GM18517 (cell line): Measurements from ENCODE around the gene FLT1.

ENCODE experiments used
- ATAC-seq: cut with Tn5 transposase; IDR thresholded peaks from one replicate; pipeline ENCODE4 v1.9.1; 2021; ENCODE audit warnings: mild to moderate bottlenecking, moderate library complexity; ENCODE audit not compliant: unreplicated experiment

The FLT1 gene

GRCh38 chr13:28349371-28349770 lies 145.6 kb downstream of the FLT1 start:
- no peak for ATAC-seq

DNA sequence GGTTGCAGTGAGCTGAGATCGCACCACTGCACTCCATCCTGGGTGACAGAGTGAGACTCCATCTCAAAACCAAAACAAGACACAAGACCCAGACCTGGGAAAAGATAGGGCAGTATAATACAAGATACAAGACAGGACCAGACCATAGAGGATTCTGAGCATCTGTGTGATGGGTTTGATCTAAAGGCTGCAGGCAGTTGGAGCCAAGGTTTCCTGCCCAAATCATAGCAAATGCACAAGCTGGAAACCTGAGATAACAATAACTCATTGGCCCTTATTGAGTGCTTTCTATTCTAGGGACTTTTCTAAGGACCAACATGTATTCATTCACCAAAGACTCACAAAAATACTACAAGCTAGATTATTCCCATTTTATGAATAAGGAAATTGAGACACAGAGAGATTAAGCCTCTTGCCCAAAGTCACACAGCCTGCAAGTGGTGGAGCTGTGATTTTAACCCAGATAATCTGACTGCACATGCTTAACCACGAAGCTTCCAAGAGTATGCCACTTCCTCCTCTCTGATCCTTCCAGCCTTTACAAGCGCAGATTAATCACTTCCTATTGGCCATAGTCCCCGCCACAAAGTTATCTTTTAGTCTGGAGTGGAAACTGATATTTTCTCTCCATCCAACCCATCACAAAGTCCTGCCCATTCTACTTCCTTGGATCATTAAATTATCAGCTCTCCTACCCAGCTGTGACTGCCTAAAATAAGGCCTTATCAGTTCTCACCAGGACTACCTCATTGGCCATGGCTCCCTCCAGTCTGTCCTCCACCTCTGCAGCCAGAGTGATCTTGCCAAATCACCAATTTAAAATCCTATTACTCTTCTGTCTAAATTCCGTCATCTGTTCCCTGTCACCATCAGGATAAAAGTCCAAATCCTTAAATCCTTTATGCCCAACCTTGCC lies 147.2 kb downstream of the FLT1 start:
- ATAC-seq = no peak

GRCh38 chr13:28346154-28346553 lies 148.8 kb downstream of the FLT1 start:
- ATAC-seq = no peak

DNA sequence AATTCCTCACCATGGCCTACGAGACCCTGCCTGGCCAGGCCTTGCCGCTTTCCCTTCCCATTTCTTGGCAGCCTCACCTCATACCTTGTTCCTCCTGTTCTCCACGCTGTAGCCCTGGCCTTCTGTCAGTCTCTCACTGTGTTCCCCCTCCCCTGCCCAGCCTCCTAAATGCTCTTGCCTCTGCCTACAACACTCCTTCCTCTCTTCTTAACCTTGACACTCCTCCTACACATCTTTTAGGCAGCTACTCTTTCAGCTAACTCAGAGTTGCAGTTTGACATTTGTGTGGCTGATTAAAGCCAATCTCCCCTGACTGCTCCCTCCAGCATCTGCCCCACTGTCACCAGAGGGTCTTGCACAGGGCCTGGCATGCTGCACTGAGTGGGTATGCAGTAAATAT lies 150.8 kb downstream of the FLT1 start:
- ATAC-seq = no peak

- ATAC-seq = no peak
Observed at GRCh38 chr13:28342251-28342650, 152.7 kb downstream of the FLT1 start.

- ATAC-seq = no peak
Observed at GRCh38 chr13:28340272-28340793, 154.6 kb downstream of the FLT1 start.

DNA sequence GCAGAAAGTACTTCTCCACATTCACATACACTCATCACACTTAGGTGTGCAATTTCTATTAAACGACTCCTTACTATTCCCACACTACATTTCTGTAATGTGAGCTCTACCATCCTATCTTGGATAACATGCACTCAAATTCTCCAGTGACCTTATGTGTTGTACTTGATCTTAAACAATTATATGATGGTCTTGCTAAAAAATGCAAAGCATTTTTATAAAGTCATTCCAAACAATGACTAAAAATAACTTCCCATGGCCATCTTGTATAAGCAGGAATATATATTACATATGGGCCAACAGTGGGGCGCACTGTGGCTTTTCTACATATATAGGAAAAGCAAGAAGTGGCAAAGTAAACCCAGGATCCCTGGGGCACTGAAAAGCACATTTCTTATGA lies 155.5 kb downstream of the FLT1 start:
- no peak for ATAC-seq

DNA sequence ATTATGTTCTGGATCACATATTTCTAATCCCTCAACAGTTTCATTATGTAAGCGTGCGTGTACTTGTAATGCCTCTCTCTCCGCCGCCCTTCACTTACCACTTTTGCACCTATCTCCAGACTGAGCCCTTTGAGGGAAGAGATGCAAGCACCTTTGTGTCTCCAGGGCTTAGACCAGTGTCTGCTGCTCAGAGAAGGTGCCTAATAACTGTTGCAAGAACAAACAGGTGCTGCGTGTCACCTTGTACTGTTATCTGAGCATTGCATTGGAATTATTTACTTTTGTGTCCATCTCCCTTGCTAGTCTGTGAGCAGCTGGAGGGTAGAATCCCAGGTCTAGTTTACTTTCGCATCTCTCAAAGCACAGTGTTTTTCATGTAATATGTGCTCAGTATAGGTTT lies 156.2 kb downstream of the FLT1 start:
- ATAC-seq = no peak

DNA sequence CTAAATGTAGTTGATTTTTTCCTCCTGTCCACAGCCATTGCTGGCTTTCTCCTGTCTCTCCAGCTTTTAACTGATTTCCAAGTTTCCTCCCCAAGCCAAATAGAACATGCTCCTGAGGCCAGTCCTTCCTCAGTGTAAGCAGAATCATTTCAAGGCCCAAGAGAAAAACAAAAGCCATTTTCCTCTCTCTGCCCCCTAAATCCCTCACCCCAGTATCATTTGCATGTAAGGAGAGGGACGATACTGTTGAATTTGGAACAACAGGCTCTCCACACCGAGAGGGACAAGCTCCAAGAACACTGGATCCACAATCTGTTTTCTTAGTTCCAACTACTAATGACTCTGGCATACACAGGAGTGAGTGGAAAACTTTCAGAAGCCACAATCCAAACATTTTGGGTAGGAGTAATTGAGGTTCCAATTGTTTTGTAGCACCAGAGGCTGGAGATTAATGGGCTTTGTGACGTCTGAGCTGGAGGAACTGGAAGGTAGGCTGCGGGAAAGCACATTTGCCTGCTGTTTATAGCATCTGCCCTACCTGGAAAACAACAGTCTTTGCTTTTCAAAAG lies 156.8 kb downstream of the FLT1 start:
- ATAC-seq = no peak

DNA sequence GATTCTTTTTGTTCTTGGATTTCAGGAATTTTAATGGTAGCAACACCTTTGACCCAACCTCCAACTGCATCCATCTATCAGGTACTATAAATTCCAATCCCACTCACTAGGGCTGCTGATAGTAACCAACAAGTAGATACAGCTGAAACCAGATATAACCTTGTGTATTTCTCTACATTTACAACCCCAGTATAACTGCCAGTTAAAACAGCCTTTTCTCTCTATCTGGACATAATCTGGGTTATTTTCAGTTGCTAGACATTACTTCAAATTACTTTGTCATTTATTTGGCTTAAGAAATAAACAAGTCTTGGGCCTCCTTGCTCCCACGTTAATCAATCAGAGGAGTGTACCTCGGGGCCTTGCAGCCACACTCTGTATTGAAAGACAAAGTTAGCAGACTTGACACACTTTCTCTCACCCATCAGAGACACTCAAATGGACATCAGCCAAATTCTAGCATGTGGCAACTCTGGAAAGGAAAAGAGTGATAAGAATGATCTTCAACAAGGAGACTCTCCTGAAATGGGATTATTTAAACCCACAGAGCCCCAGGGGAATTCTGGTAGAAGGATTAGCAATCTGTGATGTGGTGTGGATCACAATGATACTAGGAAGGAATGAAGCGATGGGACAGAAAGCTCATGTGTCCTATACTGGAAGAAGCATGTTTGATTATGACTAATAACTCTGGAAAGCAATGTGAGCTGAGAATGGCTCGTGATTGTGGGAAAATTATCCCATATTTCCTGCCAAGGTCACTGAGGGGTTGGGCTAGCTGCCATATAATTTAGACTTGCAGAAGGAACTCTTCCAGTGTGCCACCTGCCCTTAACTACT lies 157.5 kb downstream of the FLT1 start:
- no peak for ATAC-seq

- no peak for ATAC-seq
Observed at GRCh38 chr13:28336193-28336657, 158.7 kb downstream of the FLT1 start.

DNA sequence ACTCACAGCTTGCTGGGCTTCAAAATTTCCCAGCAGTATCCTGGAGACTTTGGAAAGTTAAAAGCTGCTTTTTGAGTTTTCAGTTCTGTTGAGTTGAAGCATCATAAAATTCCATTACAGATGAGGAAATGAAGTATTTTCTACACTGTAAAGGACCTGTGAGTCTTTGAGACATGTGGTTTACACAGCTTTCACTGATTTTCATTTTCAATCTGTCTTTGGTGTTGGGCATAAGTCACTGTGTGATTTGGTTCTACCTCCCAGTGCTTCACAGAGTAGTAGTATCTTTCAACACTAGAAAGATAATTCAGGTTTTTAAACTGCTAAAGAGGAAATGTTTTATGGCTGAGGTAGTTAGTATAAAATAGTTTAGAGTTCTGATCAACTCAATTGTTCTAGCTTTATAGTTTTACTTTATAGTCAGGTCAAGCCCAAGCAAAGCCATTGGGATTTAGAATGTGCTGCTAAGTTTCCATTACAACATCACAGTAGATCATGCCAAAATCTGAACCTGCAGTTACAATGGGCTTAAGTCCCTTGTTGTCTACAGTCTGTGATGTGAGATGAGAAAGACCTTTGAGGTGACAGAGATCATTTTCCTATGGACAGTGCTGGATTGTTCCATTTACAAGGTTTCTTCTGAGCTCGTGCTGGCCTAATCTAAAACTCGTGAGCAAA lies 161.6 kb downstream of the FLT1 start:
- no peak for ATAC-seq

- ATAC-seq = no peak
Observed at GRCh38 chr13:28329395-28330158, 165.4 kb downstream of the FLT1 start.

GRCh38 chr13:28328271-28328607 lies 166.7 kb downstream of the FLT1 start:
- no peak for ATAC-seq

GRCh38 chr13:28327373-28328270 lies 167.3 kb downstream of the FLT1 start:
- ATAC-seq = no peak

GRCh38 chr13:28326056-28326455 lies 168.9 kb downstream of the FLT1 start:
- ATAC-seq = no peak

DNA sequence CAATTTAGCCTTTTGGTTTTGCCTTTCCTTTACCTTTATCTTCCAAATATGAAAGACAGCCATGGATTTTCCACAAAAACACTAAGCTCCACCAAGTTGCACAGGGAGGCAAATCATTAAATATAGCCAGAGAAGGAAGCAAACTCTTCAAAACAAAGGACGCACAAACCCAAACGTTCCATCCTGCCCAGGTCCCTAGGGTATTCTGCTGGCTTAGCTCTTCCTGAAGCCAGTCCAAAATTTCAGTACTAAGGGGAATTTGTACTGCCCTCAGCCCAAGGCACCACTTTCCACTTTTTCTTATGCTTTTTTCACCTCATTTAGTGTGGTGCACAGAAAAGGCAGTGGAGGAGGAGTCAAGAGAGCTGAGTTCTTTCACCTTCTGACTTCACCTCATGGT lies 169.9 kb downstream of the FLT1 start:
- no peak for ATAC-seq

DNA sequence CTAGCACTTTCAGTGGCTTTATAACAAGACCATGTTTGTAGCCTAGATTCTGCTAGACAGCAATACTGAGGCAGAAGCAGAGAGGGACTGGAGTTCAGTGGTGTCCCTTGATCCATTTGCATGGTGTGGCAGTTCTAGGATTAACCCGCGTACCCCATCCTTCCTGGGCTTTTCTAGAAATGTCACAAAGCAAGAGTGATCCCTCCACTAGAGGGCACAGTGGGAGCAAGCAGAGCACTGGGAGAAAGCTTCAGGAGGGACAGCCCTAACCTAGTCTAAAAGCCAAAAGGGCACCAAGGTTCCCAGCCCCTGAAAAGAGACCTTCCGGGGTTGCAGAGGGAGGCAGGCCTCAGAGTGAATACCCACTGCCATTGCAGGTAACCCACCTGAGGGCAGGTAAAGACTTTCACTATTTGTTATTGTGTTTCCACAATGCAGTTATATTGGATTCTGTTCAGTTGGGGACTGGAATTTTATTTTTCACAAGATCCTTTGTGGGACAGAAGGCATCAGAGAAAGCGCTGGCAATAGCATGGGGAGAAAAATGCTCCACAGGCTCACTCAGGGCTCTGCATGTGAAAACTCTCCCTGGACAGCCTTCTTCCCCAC lies 170.6 kb downstream of the FLT1 start:
- peak; percentile 71 for ATAC-seq
